Measurements from ENCODE around the gene ANKRD20A1. TPM values are rescaled to one million over a fixed set of nuclear protein-coding genes. Genes with fewer than 3 reads are reported as not detected.
"Not testable (repeated sequence)": the region's sequence is repeated elsewhere in the genome, so short reads cannot be mapped to it uniquely, and the experiment has no call there.

ANKRD20A1 gene
- total RNA-seq = 10 to 100 TPM; 30.2 to 56.7 TPM
- 5.4 TPM for polyA plus RNA-seq (ENCODE audit: insufficient read depth, low read depth, low replicate concordance)
- long read RNA-seq, donor 1 = 0 reads
- long read RNA-seq, donor 2 = 0 reads

DNA sequence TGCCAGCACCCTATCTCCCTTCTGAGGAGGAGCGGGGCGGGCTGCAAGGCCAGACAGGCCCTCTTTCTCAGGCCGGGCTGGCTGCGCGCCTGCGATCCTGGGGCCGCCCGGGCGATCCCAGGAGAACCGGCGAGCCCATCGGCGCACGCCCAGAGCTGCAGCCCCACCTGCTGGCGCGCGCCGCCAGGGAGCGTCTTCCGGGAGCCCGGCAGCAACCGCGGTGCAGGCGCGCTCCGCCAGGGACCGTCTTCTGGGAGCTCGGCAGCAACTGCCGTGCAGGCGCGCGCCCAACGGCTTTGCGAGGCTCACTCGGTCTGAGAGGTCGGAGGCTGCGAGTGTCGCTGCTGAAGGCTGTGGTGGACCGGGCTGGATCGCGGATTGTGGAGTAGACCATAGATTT lies at the start of gene ANKRD20A1:
ANKRD20A1 (plus strand) TSS at position 61 of the 400 bp plus-strand sequence. CDS start 496 bp downstream, outside the sequence.
- peak; percentile 26 for DNase-seq
- WGBS, 2 donors = no CpG with 5 or more reads among the region's 41 CpGs
- intact Hi-C loops (cut with DNase I; ENCODE audit: low total_unique reads) = not testable (repeated sequence)

DNA sequence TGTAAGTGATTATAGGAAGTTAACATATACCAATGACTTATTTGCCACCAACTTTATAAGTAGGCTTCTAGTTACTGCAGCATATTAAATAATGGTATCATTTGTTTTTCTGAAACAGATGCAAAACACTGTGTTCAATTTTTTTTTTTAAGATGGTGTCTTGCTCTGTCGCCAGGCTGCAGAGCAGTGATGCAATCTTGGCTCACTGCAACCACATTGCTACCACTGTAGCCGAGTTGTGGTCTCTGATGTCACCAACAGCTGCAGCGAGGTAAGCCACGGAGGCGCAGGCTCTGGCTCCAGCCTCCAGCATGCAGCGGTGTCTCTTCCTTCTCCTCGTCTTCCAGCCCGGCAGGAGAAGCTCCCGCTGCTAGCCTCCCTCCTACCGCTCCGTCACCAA lies 26.6 kb upstream of the ANKRD20A1 start:
- DNase-seq; H3K36me3 ChIP-seq (ENCODE audit: low read depth, missing control alignments); H3K27me3 ChIP-seq; H3K4me1 ChIP-seq; H3K27ac ChIP-seq; H3K4me3 ChIP-seq; H3K9me3 ChIP-seq; intact Hi-C loops (cut with DNase I; ENCODE audit: low total_unique reads): not testable (repeated sequence)
- 64 to 75% methylated on average over 5 of the region's 11 CpGs for WGBS, 2 donors

More for the DNA sequence above, at the start of gene ANKRD20A1:
- H3K4me3 ChIP-seq; H3K4me1 ChIP-seq; H3K36me3 ChIP-seq (ENCODE audit: low read depth, missing control alignments); H3K27ac ChIP-seq; H3K27me3 ChIP-seq; H3K9me3 ChIP-seq: not testable (repeated sequence)

Small RNA genes within 50 kb of the gene (small RNA-seq; reads per million reads assigned to genes)
- gene RNU6-368P = 0 reads per million in 2 donors
